Gastroesophageal sphincter (tissue), 4 donors: ENCODE results near the gene TMEM121B. TPM values are rescaled to one million over a fixed set of nuclear protein-coding genes. Genes with fewer than 3 reads are reported as not detected.

Experiments used
- ATAC-seq: fragments of 150-250 bp; one replicate; pipeline ENCODE4 v1.9.1; 2016; ENCODE audit warnings: mild to moderate bottlenecking, moderate library complexity
- H3K27ac ChIP-seq, 4 donors: fragments of 200-600 bp; sonication (generic) in 3 of 4; 1 replicate in 3 of 4; 2 replicates in 1 of 4; pipeline ENCODE4 v1.5.1; 2016 to 2019
- H3K27me3 ChIP-seq: fragments of 200-600 bp; sonication (generic); one replicate; pipeline ENCODE4 v1.5.1; 2019
- H3K36me3 ChIP-seq, 2 donors: fragments of 200-600 bp; sonication (generic); one replicate each; pipeline ENCODE4 v1.5.1; 2019; ENCODE audit warnings: control low read depth in 1 of 2
- H3K4me1 ChIP-seq, 3 donors: fragments of 200-600 bp; sonication (generic); 1 replicate in 2 of 3; 2 replicates in 1 of 3; pipeline ENCODE4 v1.5.1; 2016 to 2019; ENCODE audit warnings: control low read depth in 2 of 3
- H3K4me3 ChIP-seq, 2 donors: fragments of 200-600 bp; sonication (generic); one replicate each; pipeline ENCODE4 v1.5.1; 2019; ENCODE audit warnings: mild to moderate bottlenecking in 1 of 2, moderate library complexity in 1 of 2
- H3K9me3 ChIP-seq, 3 donors: fragments of 200-600 bp; sonication (generic); one replicate each; pipeline ENCODE4 v1.5.1; 2017 to 2019; ENCODE audit warnings: control low read depth in 2 of 3
- EP300 ChIP-seq: sonication (generic); formaldehyde crosslinking; IDR thresholded peaks from one replicate; pipeline ENCODE4 v1.6.1; 2017; ENCODE audit warnings: antibody characterized with exemption, mild to moderate bottlenecking
- POLR2A ChIP-seq, 2 donors: fragments of 450-650 bp; IDR thresholded peaks; one replicate each; pipeline ENCODE4 v1.6.1; 2017; ENCODE audit warnings: antibody characterized with exemption in 2 of 2, mild to moderate bottlenecking in 2 of 2, moderate library complexity in 1 of 2
- POLR2AphosphoS5 ChIP-seq: sonication (generic); formaldehyde crosslinking; IDR thresholded peaks from one replicate; pipeline ENCODE4 v1.6.1; 2017; ENCODE audit warnings: antibody characterized with exemption
- WGBS, 2 donors: methylation state at CpG; one replicate each; pipeline ENCODE4 v1.1.5; 2018; ENCODE audit warnings: low coverage in 1 of 2; 5-methylcytosine and 5-hydroxymethylcytosine counted together
- total RNA-seq, 4 donors: library from RNA; depleted of rRNA; stranded (reverse); fragments of >200 nt; gene quantifications; one replicate each; pipeline ENCODE4 v1.1.0, GENCODE V29; 2016
- TF ChIP-seq, protein P1 (sequence below), 4 experiments: fragments of 200-600 bp in 2 of 4; fragments of 450-650 bp in 2 of 4; sonication (generic) in 1 of 4; IDR thresholded peaks; one replicate each; pipeline ENCODE4 v1.5.1; 2017 to 2019; ENCODE audit warnings: antibody characterized with exemption in 4 of 4, mild to moderate bottlenecking in 2 of 4, moderate library complexity in 2 of 4

The TMEM121B gene
- total RNA-seq, 4 donors from 2014 or later, result 0.30 to 0.81 (median 0.54) TPM

DNA sequence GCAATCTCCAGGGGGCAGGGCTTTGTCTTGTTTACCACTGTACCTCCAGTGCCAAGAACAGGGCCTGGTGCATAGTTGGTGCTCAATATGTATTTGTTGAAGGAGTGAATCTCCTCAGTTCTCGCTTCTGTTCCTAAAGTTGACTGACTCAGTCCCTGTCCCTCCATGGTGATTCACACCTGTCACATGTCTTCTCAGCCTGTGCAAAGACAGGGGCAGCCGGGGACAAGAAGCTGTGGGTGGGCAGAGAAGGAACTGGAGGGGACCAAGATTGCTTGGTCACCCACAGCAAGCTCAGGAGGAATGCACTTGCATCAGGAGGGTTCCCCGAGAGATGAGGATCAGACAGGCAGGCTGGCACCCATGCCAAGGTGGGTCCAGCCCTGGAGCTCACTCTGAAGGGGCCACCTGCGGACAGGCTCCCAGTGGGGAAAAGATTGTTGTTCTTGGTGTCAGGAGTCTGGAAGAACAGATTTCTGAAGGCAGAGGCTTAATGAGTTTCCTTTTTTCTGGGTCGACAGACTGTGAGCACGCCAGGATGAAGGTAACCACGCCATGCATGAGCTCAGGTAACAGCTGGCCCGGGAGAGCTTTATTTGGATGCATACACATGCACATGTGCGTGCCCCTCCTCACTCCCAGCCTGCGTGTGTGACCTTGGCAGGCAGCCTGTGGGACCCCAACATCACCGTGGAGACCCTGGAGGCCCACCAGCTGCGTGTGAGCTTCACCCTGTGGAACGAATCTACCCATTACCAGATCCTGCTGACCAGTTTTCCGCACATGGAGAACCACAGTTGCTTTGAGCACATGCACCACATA lies 19.5 kb downstream of the TMEM121B start:
- Histone ChIP-seq H3K27ac (no peak overlapping the region), H3K36me3 (peaks cover 0 to 96% of the 10 kb centered on the region in 2 donors), H3K4me1 (no peaks in the 10 kb centered on the region), H3K27me3 (no peaks in the 10 kb centered on the region), H3K9me3 (no peaks in the 10 kb centered on the region), H3K4me3 (no peak overlapping the region)
- TF ChIP-seq POLR2AphosphoS5 (no peak), POLR2A (IDR thresholded peaks at IDR 0.05) (no peak), EP300 (no peak)
- TF ChIP-seq, protein P1, sequence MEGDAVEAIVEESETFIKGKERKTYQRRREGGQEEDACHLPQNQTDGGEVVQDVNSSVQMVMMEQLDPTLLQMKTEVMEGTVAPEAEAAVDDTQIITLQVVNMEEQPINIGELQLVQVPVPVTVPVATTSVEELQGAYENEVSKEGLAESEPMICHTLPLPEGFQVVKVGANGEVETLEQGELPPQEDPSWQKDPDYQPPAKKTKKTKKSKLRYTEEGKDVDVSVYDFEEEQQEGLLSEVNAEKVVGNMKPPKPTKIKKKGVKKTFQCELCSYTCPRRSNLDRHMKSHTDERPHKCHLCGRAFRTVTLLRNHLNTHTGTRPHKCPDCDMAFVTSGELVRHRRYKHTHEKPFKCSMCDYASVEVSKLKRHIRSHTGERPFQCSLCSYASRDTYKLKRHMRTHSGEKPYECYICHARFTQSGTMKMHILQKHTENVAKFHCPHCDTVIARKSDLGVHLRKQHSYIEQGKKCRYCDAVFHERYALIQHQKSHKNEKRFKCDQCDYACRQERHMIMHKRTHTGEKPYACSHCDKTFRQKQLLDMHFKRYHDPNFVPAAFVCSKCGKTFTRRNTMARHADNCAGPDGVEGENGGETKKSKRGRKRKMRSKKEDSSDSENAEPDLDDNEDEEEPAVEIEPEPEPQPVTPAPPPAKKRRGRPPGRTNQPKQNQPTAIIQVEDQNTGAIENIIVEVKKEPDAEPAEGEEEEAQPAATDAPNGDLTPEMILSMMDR (IDR thresholded peaks at IDR 0.05), result no peak
- 80 to 89% methylated on average over 7 to 12 of the region's 14 CpGs for WGBS, 2 donors
- no peak for ATAC-seq

DNA sequence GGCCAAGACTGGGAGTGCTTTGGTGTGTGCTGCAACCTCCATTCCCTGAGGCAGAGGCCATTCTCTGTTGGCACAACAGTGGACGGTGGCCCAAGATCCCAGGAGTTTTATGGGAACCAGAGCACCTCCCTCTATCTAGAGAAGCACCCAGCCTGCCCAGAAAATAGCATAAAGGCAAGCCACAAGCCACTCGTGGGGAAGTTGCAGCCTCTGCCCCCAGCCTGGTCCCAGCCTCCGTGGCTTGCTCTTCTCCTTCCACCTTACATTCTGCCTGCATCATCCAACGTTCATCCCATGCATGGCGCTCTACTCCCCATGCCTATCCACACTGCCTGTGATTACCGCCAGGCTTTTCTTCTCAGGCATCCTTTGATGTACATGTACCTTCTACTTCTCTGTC lies 20.5 kb downstream of the TMEM121B start:
- no peak overlapping the region for H3K27ac ChIP-seq
- H3K36me3 ChIP-seq, result peaks cover 0 to 86% of the 10 kb centered on the region in 2 donors
- TF ChIP-seq, protein P1 (IDR thresholded peaks at IDR 0.05), result no peak
- no peak for TF ChIP-seq POLR2AphosphoS5
- TF ChIP-seq EP300, result no peak
- no peak for TF ChIP-seq POLR2A (IDR thresholded peaks at IDR 0.05)
- H3K4me3 ChIP-seq, result no peak overlapping the region
- whole genome bisulfite sequencing, 2 donors, result 73 to 79% methylated on average over 2 to 6 of the region's 6 CpGs
- no peaks in the 10 kb centered on the region for H3K27me3 ChIP-seq
- no peak for ATAC-seq
- no peaks in the 10 kb centered on the region for H3K9me3 ChIP-seq
- no peaks in the 10 kb centered on the region for H3K4me1 ChIP-seq

DNA sequence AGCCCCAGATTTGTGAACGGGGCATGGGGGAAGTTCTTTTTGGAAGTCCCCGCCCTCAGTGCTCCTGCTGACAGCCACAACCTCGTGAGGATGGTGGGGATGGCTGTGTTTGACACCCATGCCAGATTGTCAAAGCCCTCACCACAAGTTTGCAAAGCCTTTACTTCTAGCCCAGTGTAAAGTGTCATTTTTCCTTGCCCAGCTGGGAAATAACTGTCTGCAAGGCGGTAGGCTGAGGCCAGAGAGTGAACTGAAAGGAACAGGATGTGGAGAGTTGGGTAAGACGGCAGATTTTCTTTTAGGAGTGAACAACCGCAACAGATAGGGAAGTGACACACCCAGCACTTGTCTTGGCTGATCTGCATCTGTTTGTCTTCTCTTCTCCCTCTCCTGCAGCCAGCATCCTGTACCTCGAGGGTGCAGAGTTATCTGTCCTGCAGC lies 22.8 kb downstream of the TMEM121B start:
- Histone ChIP-seq H3K27me3 (no peaks in the 10 kb centered on the region), H3K9me3 (no peaks in the 10 kb centered on the region), H3K4me3 (no peak overlapping the region), H3K4me1 (no peaks in the 10 kb centered on the region), H3K36me3 (peaks cover 0 to 66% of the 10 kb centered on the region in 2 donors), H3K27ac (no peak overlapping the region)
- peak; percentile 68 for ATAC-seq
- TF ChIP-seq POLR2AphosphoS5, result no peak
- no peak for TF ChIP-seq EP300
- no peak for TF ChIP-seq POLR2A (IDR thresholded peaks at IDR 0.05)
- TF ChIP-seq, protein P1 (IDR thresholded peaks at IDR 0.05), result no peak
- WGBS, 2 donors, result 60 to 83% methylated on average over 3 to 4 of the region's 7 CpGs

DNA sequence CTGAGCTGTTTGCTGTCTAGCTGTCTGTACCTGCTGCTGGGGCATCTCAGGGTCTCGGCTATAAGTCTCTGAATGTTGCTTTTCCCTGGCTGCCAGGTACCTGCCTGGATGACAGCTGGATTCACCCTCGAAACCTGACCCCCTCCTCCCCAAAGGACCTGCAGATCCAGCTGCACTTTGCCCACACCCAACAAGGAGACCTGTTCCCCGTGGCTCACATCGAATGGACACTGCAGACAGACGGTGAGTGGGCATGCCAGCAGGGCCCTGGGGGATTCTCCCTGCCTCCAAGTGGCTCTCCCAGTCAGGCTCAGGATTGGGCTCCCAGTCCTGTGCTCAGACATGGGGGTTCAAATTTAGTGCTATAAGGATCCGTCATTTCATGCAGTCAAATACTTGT lies 23.5 kb downstream of the TMEM121B start:
- H3K4me1 ChIP-seq, result no peaks in the 10 kb centered on the region
- 100% methylated on average over 1 of the region's 6 CpGs; no CpG with 5 or more reads in 1 of the 2 donors for WGBS, 2 donors
- H3K27ac ChIP-seq, result peak overlapping the region in 1 of 4 donors; percentile 0
- H3K4me3 ChIP-seq, result no peak overlapping the region
- H3K27me3 ChIP-seq, result no peaks in the 10 kb centered on the region
- H3K36me3 ChIP-seq, result peaks cover 0 to 59% of the 10 kb centered on the region in 2 donors
- TF ChIP-seq POLR2A (IDR thresholded peaks at IDR 0.05), result no peak
- TF ChIP-seq EP300, result no peak
- TF ChIP-seq POLR2AphosphoS5, result no peak
- TF ChIP-seq, protein P1 (IDR thresholded peaks at IDR 0.05), result no peak
- ATAC-seq, result no peak
- no peaks in the 10 kb centered on the region for H3K9me3 ChIP-seq

DNA sequence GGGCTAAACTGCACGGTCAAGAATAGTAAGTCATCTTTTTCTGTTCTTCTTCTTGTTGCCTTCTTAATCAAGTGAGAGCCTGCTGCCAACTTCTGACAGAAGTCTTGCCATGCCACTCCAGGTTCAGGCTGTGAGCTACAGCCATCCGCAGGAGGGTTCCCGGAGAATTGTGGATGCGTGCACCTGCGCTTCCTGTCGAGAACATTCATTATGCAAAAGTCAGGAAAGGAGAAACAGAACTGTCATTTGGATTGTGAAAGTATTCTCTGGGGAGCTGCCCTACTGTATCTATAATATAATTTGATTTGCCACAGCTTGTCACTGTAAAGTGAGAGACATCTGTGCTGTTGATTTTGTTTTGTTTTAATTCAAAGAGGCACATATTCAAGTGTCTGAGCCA lies 24.1 kb downstream of the TMEM121B start:
- WGBS, 2 donors, result 68% methylated on average over 6 of the region's 6 CpGs; no CpG with 5 or more reads in 1 of the 2 donors
- no peak overlapping the region for H3K27ac ChIP-seq
- peaks cover 0 to 53% of the 10 kb centered on the region in 2 donors for H3K36me3 ChIP-seq
- no peaks in the 10 kb centered on the region for H3K4me1 ChIP-seq
- H3K27me3 ChIP-seq, result no peaks in the 10 kb centered on the region
- TF ChIP-seq EP300 (no peak), POLR2AphosphoS5 (no peak), POLR2A (IDR thresholded peaks at IDR 0.05) (no peak)
- TF ChIP-seq, protein P1 (IDR thresholded peaks at IDR 0.05), result no peak
- no peak for ATAC-seq
- no peak overlapping the region for H3K4me3 ChIP-seq
- H3K9me3 ChIP-seq, result no peaks in the 10 kb centered on the region
